Adrenal gland (tissue), 12 donors: ENCODE results near the gene DNAJC15. TPM values are rescaled to one million over a fixed set of nuclear protein-coding genes. Genes with fewer than 3 reads are reported as not detected.

ENCODE experiments used
- DNase-seq, 7 donors: peaks; one replicate each; pipeline ENCODE4 v3.0.0-alpha.2; 2019 to 2020
- H3K27ac ChIP-seq, 5 donors: fragments of 200-600 bp; sonication (generic) in 4 of 5; 1 replicate in 3 of 5; 2 replicates in 2 of 5; pipeline versions ENCODE4 v1.5.1 to v1.8.0; 2016 to 2020; ENCODE audit warnings: mild to moderate bottlenecking in 1 of 5
- H3K27me3 ChIP-seq: fragments of 200-600 bp; 2 replicates; pipeline ENCODE4 v1.8.0; 2021
- H3K36me3 ChIP-seq, 2 donors: fragments of 200-600 bp; replicated peaks in 1 of 2; 1 replicate in 1 of 2; 2 replicates in 1 of 2; pipeline versions ENCODE4 v1.5.1 to v1.8.0; 2018 to 2022
- H3K4me1 ChIP-seq, 2 donors: fragments of 200-600 bp; replicated peaks in 1 of 2; 1 replicate in 1 of 2; 2 replicates in 1 of 2; pipeline versions ENCODE4 v1.5.1 to v1.8.0; 2018 to 2021
- H3K4me3 ChIP-seq, 4 donors: fragments of 200-600 bp; sonication (generic) in 3 of 4; one replicate each; pipeline ENCODE4 v1.5.1; 2016 to 2018
- H3K9me3 ChIP-seq, 3 donors: fragments of 200-600 bp; sonication (generic) in 1 of 3; replicated peaks in 1 of 3; 1 replicate in 2 of 3; 2 replicates in 1 of 3; pipeline versions ENCODE4 v1.5.1 to v1.8.0; 2016 to 2021
- POLR2A ChIP-seq, 2 donors: fragments of 450-650 bp; IDR thresholded peaks; one replicate each; pipeline ENCODE4 v1.6.1; 2017; ENCODE audit warnings: antibody characterized with exemption in 2 of 2, mild to moderate bottlenecking in 2 of 2, moderate library complexity in 1 of 2
- WGBS, 4 donors: extraction: QIAGEN DNeasy Blood & Tissue Kit in 2 of 4; methylation state at CpG; one replicate each; pipeline versions ENCODE4 v1.1.5 to v1.1.7; 2013 to 2017; 5-methylcytosine and 5-hydroxymethylcytosine counted together
- intact Hi-C, 2 donors: fragments of 100-400 bp; cut with DNase I; formaldehyde crosslinking; loops; one replicate each; pipeline versions ENCODE4 v1.14.1 to v1.15.0; 2022 to 2023
- polyA plus RNA-seq, 3 donors: library from polyadenylated mRNA; stranded (reverse); fragments of 200-250 nt in 2 of 3; fragments of 350-450 nt in 1 of 3; fragmentation: Illumina TruSeq in 1 of 3; extraction: RNeasy Lipid Tissue Mini Kit (QIAGEN cat#74804) in 1 of 3; gene quantifications; one replicate each; pipeline ENCODE4 v1.2.3, GENCODE V29; 2013 to 2014
- total RNA-seq, 9 donors: library from RNA; depleted of rRNA in 4 of 9; stranded (reverse); fragments of >200 nt in 4 of 9; fragments of 120-200 nt in 1 of 9; fragmentation: NEBNext Ultra II Directional in 1 of 9; extraction: Animal tissue kit (Norgen Biotek cat#: 25700) in 1 of 9; gene quantifications; one replicate each; pipeline versions ENCODE4 v1.1.0 to v1.2.4, GENCODE V29; 2013 to 2023
- TF ChIP-seq, protein P1 (sequence below), 6 experiments: fragments of 450-650 bp in 4 of 6; fragments of 200-600 bp in 2 of 6; sonication (generic) in 1 of 6; IDR thresholded peaks; 1 replicate in 5 of 6; 2 replicates in 1 of 6; pipeline versions ENCODE4 v1.5.1 to v1.8.0; 2016 to 2021; ENCODE audit warnings: antibody characterized with exemption in 6 of 6, mild to moderate bottlenecking in 2 of 6, moderate library complexity in 1 of 6
- donor health status: healthy with polysubstance abuse.
- donor health status: Bipolar disorder and iron deficiency.
- donor health status: DM: yes; HTN: yes; CAD: no.
- donor health status: DM: no; HTN: no; CAD: no.
- donor health status: DM: no; HTN: no; CAD: no.
- donor health status: DM: yes; HTN: yes; CAD: no.

DNAJC15 gene
- total and polyA plus RNA-seq, 12 donors: 10.0 to 33.5 (median 17.5) TPM

GRCh38 chr13:43110036-43110435, 86.7 kb downstream of the DNAJC15 start:
- Histone ChIP-seq H3K36me3 (no peaks in the 10 kb centered on the region), H3K4me3 (no peak overlapping the region), H3K27ac (no peak overlapping the region), H3K9me3 (no peaks in the 10 kb centered on the region), H3K4me1 (peaks cover 0 to 12% of the 10 kb centered on the region in 2 donors), H3K27me3 (no peaks in the 10 kb centered on the region)
- TF ChIP-seq, protein P1, sequence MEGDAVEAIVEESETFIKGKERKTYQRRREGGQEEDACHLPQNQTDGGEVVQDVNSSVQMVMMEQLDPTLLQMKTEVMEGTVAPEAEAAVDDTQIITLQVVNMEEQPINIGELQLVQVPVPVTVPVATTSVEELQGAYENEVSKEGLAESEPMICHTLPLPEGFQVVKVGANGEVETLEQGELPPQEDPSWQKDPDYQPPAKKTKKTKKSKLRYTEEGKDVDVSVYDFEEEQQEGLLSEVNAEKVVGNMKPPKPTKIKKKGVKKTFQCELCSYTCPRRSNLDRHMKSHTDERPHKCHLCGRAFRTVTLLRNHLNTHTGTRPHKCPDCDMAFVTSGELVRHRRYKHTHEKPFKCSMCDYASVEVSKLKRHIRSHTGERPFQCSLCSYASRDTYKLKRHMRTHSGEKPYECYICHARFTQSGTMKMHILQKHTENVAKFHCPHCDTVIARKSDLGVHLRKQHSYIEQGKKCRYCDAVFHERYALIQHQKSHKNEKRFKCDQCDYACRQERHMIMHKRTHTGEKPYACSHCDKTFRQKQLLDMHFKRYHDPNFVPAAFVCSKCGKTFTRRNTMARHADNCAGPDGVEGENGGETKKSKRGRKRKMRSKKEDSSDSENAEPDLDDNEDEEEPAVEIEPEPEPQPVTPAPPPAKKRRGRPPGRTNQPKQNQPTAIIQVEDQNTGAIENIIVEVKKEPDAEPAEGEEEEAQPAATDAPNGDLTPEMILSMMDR (IDR thresholded peaks at IDR 0.05): no peak
- no peak for TF ChIP-seq POLR2A (IDR thresholded peaks at IDR 0.05)
- intact Hi-C loops: no loop called here
- WGBS, 4 donors: 82 to 94% (median 89%) methylated on average over 5 of the region's 5 CpGs
- DNase-seq: no peak

- Histone ChIP-seq H3K4me1 (peaks cover 0 to 12% of the 10 kb centered on the region in 2 donors), H3K36me3 (no peaks in the 10 kb centered on the region), H3K27ac (no peak overlapping the region), H3K27me3 (no peaks in the 10 kb centered on the region), H3K9me3 (no peaks in the 10 kb centered on the region), H3K4me3 (no peak overlapping the region)
- DNase-seq: no peak
- TF ChIP-seq, protein P1 (IDR thresholded peaks at IDR 0.05): no peak
- intact Hi-C loops: no loop called here
- 70 to 77% (median 75%) methylated on average over 2 of the region's 2 CpGs for WGBS, 4 donors
Measured at GRCh38 chr13:43110658-43111057, 87.3 kb downstream of the DNAJC15 start.

- 81 to 92% (median 88%) methylated on average over 7 of the region's 7 CpGs for WGBS, 4 donors
- TF ChIP-seq POLR2A (IDR thresholded peaks at IDR 0.05): no peak
- TF ChIP-seq, protein P1 (IDR thresholded peaks at IDR 0.05): no peak
- Histone ChIP-seq H3K36me3 (no peaks in the 10 kb centered on the region), H3K9me3 (no peaks in the 10 kb centered on the region), H3K27me3 (no peaks in the 10 kb centered on the region), H3K27ac (no peak overlapping the region), H3K4me3 (no peak overlapping the region), H3K4me1 (peaks cover 0 to 12% of the 10 kb centered on the region in 2 donors)
- DNase-seq: no peak
- intact Hi-C loops: no loop called here
Measured at GRCh38 chr13:43111559-43112400, 88.4 kb downstream of the DNAJC15 start.

GRCh38 chr13:43113603-43114002, 90.2 kb downstream of the DNAJC15 start:
- Histone ChIP-seq H3K36me3 (no peaks in the 10 kb centered on the region), H3K4me3 (no peak overlapping the region), H3K27me3 (no peaks in the 10 kb centered on the region), H3K4me1 (peaks cover 0 to 12% of the 10 kb centered on the region in 2 donors), H3K9me3 (no peaks in the 10 kb centered on the region), H3K27ac (no peak overlapping the region)
- TF ChIP-seq POLR2A (IDR thresholded peaks at IDR 0.05): no peak
- TF ChIP-seq, protein P1 (IDR thresholded peaks at IDR 0.05): no peak
- intact Hi-C loops: no loop called here
- WGBS, 4 donors: 37 to 85% (median 72%) methylated on average over 1 of the region's 1 CpG
- DNase-seq: no peak
